HepG2 (cell line): ENCODE data around the gene PRR36. TPM values are rescaled to one million over a fixed set of nuclear protein-coding genes. Genes with fewer than 3 reads are reported as not detected.

Source experiments
- DDIT3 ChIP-seq: sonication (generic); formaldehyde crosslinking; IDR thresholded peaks from 2 replicates; pipeline ENCODE4 v1.4.0; 2020; ENCODE audit warnings: mild to moderate bottlenecking, missing genetic modification reagents
- NFE2L2 ChIP-seq: fragments of 150-350 bp; IDR thresholded peaks from 2 replicates; pipeline ENCODE4 v1.6.1; 2014; ENCODE audit warnings: low read length
- NFYC ChIP-seq: IDR thresholded peaks from 2 replicates; pipeline ENCODE4 v1.6.1; 2016; ENCODE audit warnings: missing genetic modification reagents, missing compliant biosample characterization
- RBM39 ChIP-seq: fragments of 200-400 bp; formaldehyde crosslinking; IDR thresholded peaks from one replicate; pipeline ENCODE4 v1.6.1; 2018; ENCODE audit warnings: antibody characterized with exemption, mild to moderate bottlenecking, low read depth, low read length; ENCODE audit not compliant: poor library complexity, severe bottlenecking
- RERE ChIP-seq: IDR thresholded peaks from 2 replicates; pipeline ENCODE4 v1.6.1; 2016; ENCODE audit warnings: low read depth, missing genetic modification reagents, missing compliant biosample characterization
- SIN3A ChIP-seq: IDR thresholded peaks from 2 replicates; pipeline ENCODE4 v1.6.1; 2011; ENCODE audit warnings: low read depth, mild to moderate bottlenecking, control low read depth, low read length, borderline replicate concordance
- ZBTB10 ChIP-seq: sonication (generic); formaldehyde crosslinking; IDR thresholded peaks from 2 replicates; pipeline ENCODE4 v1.4.0; 2020; ENCODE audit warnings: missing genetic modification reagents, borderline replicate concordance
- ZFYVE20 ChIP-seq: sonication (generic); formaldehyde crosslinking; IDR thresholded peaks from 2 replicates; pipeline ENCODE4 v1.8.0; 2023; ENCODE audit warnings: low read depth, mild to moderate bottlenecking, moderate library complexity, missing genetic modification reagents, borderline replicate concordance
- ZNF12 ChIP-seq: sonication (generic); formaldehyde crosslinking; IDR thresholded peaks from 2 replicates; pipeline ENCODE4 v1.5.0; 2020; ENCODE audit warnings: missing genetic modification reagents
- ZNF275 ChIP-seq: sonication (generic); formaldehyde crosslinking; IDR thresholded peaks from 2 replicates; pipeline ENCODE4 v1.8.0; 2022; ENCODE audit warnings: missing genetic modification reagents, mild to moderate bottlenecking, inconsistent platforms, borderline replicate concordance
- ZNF432 ChIP-seq: sonication (generic); formaldehyde crosslinking; IDR thresholded peaks from 2 replicates; pipeline ENCODE4 v1.5.0; 2020; ENCODE audit warnings: missing genetic modification reagents, mild to moderate bottlenecking, borderline replicate concordance
- ZNF644 ChIP-seq: IDR thresholded peaks from 2 replicates; pipeline ENCODE4 v1.6.1; 2016; ENCODE audit warnings: low read depth
- polyA plus RNA-seq, 8 experiments: library from polyadenylated mRNA; depleted of rRNA in 3 of 8; stranded (reverse) in 7 of 8; unstranded in 1 of 8; fragments of >200 nt; fragmentation: Illumina TruSeq in 4 of 8; extraction: Trizol in 4 of 8; gene quantifications; 2 replicates each; pipeline versions ENCODE4 v1.2.1 to v1.2.3, GENCODE V29; 2011 to 2016; ENCODE audit warnings: low read depth in 4 of 8, missing spikeins in 1 of 8, mixed read lengths in 1 of 8; ENCODE audit not compliant: insufficient read depth in 1 of 8
- total RNA-seq, 5 experiments: library from RNA; depleted of rRNA; stranded (reverse); fragments of >200 nt; fragmentation: Illumina TruSeq; extraction: Trizol; gene quantifications; 2 replicates each; pipeline ENCODE4 v1.2.3, GENCODE V29; 2016; ENCODE audit warnings: low read depth in 1 of 5
- TF ChIP-seq, protein P1 (sequence below), 2 experiments: sonication (generic) in 1 of 2; formaldehyde crosslinking in 1 of 2; IDR thresholded peaks; 2 replicates each; pipeline versions ENCODE4 v1.5.1 to v1.6.1; 2011 to 2020; ENCODE audit warnings: borderline replicate concordance in 1 of 2, low read depth in 1 of 2, low read length in 1 of 2, mild to moderate bottlenecking in 1 of 2, missing genetic modification reagents in 1 of 2, moderate library complexity in 1 of 2

Gene PRR36
- total and polyA plus RNA-seq, 2 of the 13 experiments (the other 11 are each of a cell fraction or from before 2014, with no cell fraction given), result 0.07 to 0.17 TPM

DNA sequence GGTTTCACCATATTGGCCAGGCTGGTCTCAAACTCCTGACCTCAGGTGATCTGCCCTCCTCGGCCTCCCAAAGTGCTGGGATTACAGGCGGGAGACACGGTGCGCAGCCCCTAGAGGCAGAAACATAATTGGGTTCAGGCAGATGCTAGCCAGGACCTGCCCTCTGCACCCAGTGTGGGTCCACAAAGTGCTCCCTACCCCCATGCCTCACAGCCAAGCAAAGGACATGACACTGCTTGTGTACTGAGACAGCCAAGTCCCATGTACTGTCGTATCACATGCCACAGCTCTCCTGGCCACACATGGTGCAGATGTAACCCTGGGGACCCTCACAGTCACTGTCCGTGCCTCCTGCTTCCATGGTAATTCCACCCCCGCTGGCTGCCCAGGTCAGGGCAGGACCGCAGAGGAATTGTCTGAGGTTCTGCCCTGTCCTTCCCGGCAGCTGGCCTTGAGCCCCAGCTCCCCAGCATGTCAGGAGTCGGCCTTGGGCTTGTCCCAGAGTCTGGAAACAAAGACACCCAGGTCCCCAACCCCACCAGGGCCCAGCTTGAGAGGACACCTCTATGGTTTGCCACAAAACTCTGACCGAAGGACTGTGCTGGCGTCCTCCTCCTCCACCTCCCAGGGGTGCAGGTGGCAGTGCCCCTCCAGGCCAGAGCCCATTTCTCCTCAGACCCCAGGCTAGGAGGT is 7.6 kb downstream of the PRR36 start (continued):
- TF ChIP-seq ZBTB10 (CRISPR knock-in tag), result no peak
- TF ChIP-seq NFYC (CRISPR knock-in tag), result no peak
- TF ChIP-seq ZFYVE20 (CRISPR knock-in tag), result no peak
- TF ChIP-seq DDIT3, result no peak
- TF ChIP-seq, protein P1, sequence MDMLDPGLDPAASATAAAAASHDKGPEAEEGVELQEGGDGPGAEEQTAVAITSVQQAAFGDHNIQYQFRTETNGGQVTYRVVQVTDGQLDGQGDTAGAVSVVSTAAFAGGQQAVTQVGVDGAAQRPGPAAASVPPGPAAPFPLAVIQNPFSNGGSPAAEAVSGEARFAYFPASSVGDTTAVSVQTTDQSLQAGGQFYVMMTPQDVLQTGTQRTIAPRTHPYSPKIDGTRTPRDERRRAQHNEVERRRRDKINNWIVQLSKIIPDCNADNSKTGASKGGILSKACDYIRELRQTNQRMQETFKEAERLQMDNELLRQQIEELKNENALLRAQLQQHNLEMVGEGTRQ (IDR thresholded peaks at IDR 0.05; ENCODE audit: low read depth, low read length), result no peak
- TF ChIP-seq, protein P1 (CRISPR knock-in tag; IDR thresholded peaks at IDR 0.05; ENCODE audit: borderline replicate concordance), result no peak
- no peak for TF ChIP-seq RBM39
- TF ChIP-seq ZNF12 (CRISPR knock-in tag), result no peak
- TF ChIP-seq RERE (CRISPR knock-in tag), result no peak
- TF ChIP-seq SIN3A, result no peak
- no peak for TF ChIP-seq ZNF275 (CRISPR knock-in tag)
- TF ChIP-seq ZNF644, result no peak
- no peak for TF ChIP-seq ZNF432 (CRISPR knock-in tag)
- no peak for TF ChIP-seq NFE2L2
